ENCODE results near the gene HABP2. TPM values are rescaled to one million over a fixed set of nuclear protein-coding genes. Genes with fewer than 3 reads are reported as not detected.

The HABP2 gene
- total RNA-seq, 1 experiment from 2014 or later = 1.6 TPM

GRCh38 chr10:113576852-113577251 is 24.0 kb downstream of the HABP2 start:
- in situ Hi-C loops (cut with HindIII; ENCODE audit: low pct_unique_long_range_greater_than_20kb, low sequenced_read_pairs) = no loop called here
- DNase-seq (ENCODE audit: low read depth) = peak; percentile 21

- in situ Hi-C loops (cut with HindIII; ENCODE audit: low pct_unique_long_range_greater_than_20kb, low sequenced_read_pairs) = no loop called here
- no peak for DNase-seq (ENCODE audit: low read depth)
Observed at GRCh38 chr10:113578773-113579172, 25.9 kb downstream of the HABP2 start.

GRCh38 chr10:113581092-113581491 is 28.2 kb downstream of the HABP2 start:
- no peak for DNase-seq (ENCODE audit: low read depth)
- in situ Hi-C loops (cut with HindIII; ENCODE audit: low pct_unique_long_range_greater_than_20kb, low sequenced_read_pairs) = no loop called here

GRCh38 chr10:113583571-113583970 is 30.7 kb downstream of the HABP2 start:
- in situ Hi-C loops (cut with HindIII; ENCODE audit: low pct_unique_long_range_greater_than_20kb, low sequenced_read_pairs) = no loop called here
- no peak for DNase-seq (ENCODE audit: low read depth)

- peak; percentile 29 for DNase-seq (ENCODE audit: low read depth)
- in situ Hi-C loops (cut with HindIII; ENCODE audit: low pct_unique_long_range_greater_than_20kb, low sequenced_read_pairs) = no loop called here
Observed at GRCh38 chr10:113585949-113586348, 33.1 kb downstream of the HABP2 start.

- DNase-seq (ENCODE audit: low read depth) = no peak
- in situ Hi-C loops (cut with HindIII; ENCODE audit: low pct_unique_long_range_greater_than_20kb, low sequenced_read_pairs) = no loop called here
Observed at GRCh38 chr10:113589201-113589770, 36.4 kb downstream of the HABP2 start.

- no peak for DNase-seq (ENCODE audit: low read depth)
- in situ Hi-C loops (cut with HindIII; ENCODE audit: low pct_unique_long_range_greater_than_20kb, low sequenced_read_pairs) = no loop called here
Observed at GRCh38 chr10:113590581-113590980, 37.7 kb downstream of the HABP2 start.

- DNase-seq (ENCODE audit: low read depth) = no peak
- in situ Hi-C loops (cut with HindIII; ENCODE audit: low pct_unique_long_range_greater_than_20kb, low sequenced_read_pairs) = no loop called here
Observed at GRCh38 chr10:113592380-113592779, 39.5 kb downstream of the HABP2 start.

- in situ Hi-C loops (cut with HindIII; ENCODE audit: low pct_unique_long_range_greater_than_20kb, low sequenced_read_pairs) = no loop called here
- no peak for DNase-seq (ENCODE audit: low read depth)
Observed at GRCh38 chr10:113594652-113595051, 41.8 kb downstream of the HABP2 start.

GRCh38 chr10:113600569-113600968 is 47.7 kb downstream of the HABP2 start:
- in situ Hi-C loops (cut with HindIII; ENCODE audit: low pct_unique_long_range_greater_than_20kb, low sequenced_read_pairs) = no loop called here

GRCh38 chr10:113603057-113603777 is 50.4 kb downstream of the HABP2 start:
- in situ Hi-C loops (cut with HindIII; ENCODE audit: low pct_unique_long_range_greater_than_20kb, low sequenced_read_pairs) = no loop called here
- no peak for DNase-seq (ENCODE audit: low read depth)

More at GRCh38 chr10:113600569-113600968, 47.7 kb downstream of the HABP2 start:
- DNase-seq (ENCODE audit: low read depth) = no peak

GRCh38 chr10:113604572-113604971 is 51.7 kb downstream of the HABP2 start:
- in situ Hi-C loops (cut with HindIII; ENCODE audit: low pct_unique_long_range_greater_than_20kb, low sequenced_read_pairs) = no loop called here

GRCh38 chr10:113605268-113605978 is 52.6 kb downstream of the HABP2 start:
- in situ Hi-C loops (cut with HindIII; ENCODE audit: low pct_unique_long_range_greater_than_20kb, low sequenced_read_pairs) = no loop called here
- DNase-seq (ENCODE audit: low read depth) = no peak

More at GRCh38 chr10:113604572-113604971, 51.7 kb downstream of the HABP2 start:
- DNase-seq (ENCODE audit: low read depth) = no peak

- in situ Hi-C loops (cut with HindIII; ENCODE audit: low pct_unique_long_range_greater_than_20kb, low sequenced_read_pairs) = no loop called here
- no peak for DNase-seq (ENCODE audit: low read depth)
Observed at GRCh38 chr10:113609704-113610108, 56.9 kb downstream of the HABP2 start.

GRCh38 chr10:113610631-113611601 is 58.1 kb downstream of the HABP2 start:
- no peak for DNase-seq (ENCODE audit: low read depth)
- in situ Hi-C loops (cut with HindIII; ENCODE audit: low pct_unique_long_range_greater_than_20kb, low sequenced_read_pairs) = no loop called here

GRCh38 chr10:113612154-113612553 is 59.3 kb downstream of the HABP2 start:
- in situ Hi-C loops (cut with HindIII; ENCODE audit: low pct_unique_long_range_greater_than_20kb, low sequenced_read_pairs) = no loop called here

GRCh38 chr10:113613427-113613826 is 60.6 kb downstream of the HABP2 start:
- in situ Hi-C loops (cut with HindIII; ENCODE audit: low pct_unique_long_range_greater_than_20kb, low sequenced_read_pairs) = no loop called here
- DNase-seq (ENCODE audit: low read depth) = no peak

More at GRCh38 chr10:113612154-113612553, 59.3 kb downstream of the HABP2 start:
- no peak for DNase-seq (ENCODE audit: low read depth)

GRCh38 chr10:113613977-113614690 is 61.3 kb downstream of the HABP2 start:
- no peak for DNase-seq (ENCODE audit: low read depth)
- in situ Hi-C loops (cut with HindIII; ENCODE audit: low pct_unique_long_range_greater_than_20kb, low sequenced_read_pairs) = no loop called here

All from Caki2 (cell line).